Measurements from ENCODE around the gene RABGAP1. TPM values are rescaled to one million over a fixed set of nuclear protein-coding genes. Genes with fewer than 3 reads are reported as not detected.

RABGAP1 gene
- total and polyA plus RNA-seq, 2 experiments from 2014 or later: 8.0 to 16.0 TPM

- Histone ChIP-seq H3K4me2 (ENCODE audit: unreplicated experiment) (no peak overlapping the region), H3K4me3 (no peak overlapping the region), H3K27me3 (replicated peaks; ENCODE audit: insufficient read depth) (no peaks in the 10 kb centered on the region), H2AFZ (no peak overlapping the region), H3K9me3 (ENCODE audit: low read depth) (no peaks in the 10 kb centered on the region), H3K4me1 (ENCODE audit: insufficient read depth) (peaks cover 8% of the 10 kb centered on the region; the same call in 1 of the 2 replicates), H3K9ac (no peak overlapping the region), H3K36me3 (ENCODE audit: low read depth) (no peaks in the 10 kb centered on the region; the same call in 1 of the 2 replicates), H3K79me2 (ENCODE audit: insufficient read depth) (no peaks in the 10 kb centered on the region), H3F3A (ENCODE audit: insufficient read depth) (peaks cover 5% of the 10 kb centered on the region; the same call in 1 of the 2 replicates), H3K27ac (0 out of 2 replicates have a peak overlapping the region, but pooled peaks have one; percentile 11), H3K9me2 (ENCODE audit: insufficient read depth) (no peaks in the 10 kb centered on the region), H4K20me1 (ENCODE audit: insufficient read depth) (no peaks in the 10 kb centered on the region)
- TF ChIP-seq EZH2 (IDR thresholded peaks at IDR 0.05; ENCODE audit: insufficient read depth, poor library complexity, severe bottlenecking) (no peak), EZH2phosphoT487 (IDR thresholded peaks at IDR 0.05; ENCODE audit: insufficient read depth, low read depth) (no peak)
- DNase-seq: no peak
- 95 to 96% methylated on average over 5 of the region's 5 CpGs for WGBS, 2 experiments (ENCODE audit: low coverage in 1 of 2, low lambda C conversion rate in 2 of 2, missing lambda C conversion rate in 2 of 2)
- in situ Hi-C loops (cut with MboI): no loop called here
Measured at GRCh38 chr9:123002754-123003153, 61.9 kb downstream of the RABGAP1 start.

- Histone ChIP-seq H3F3A (ENCODE audit: insufficient read depth) (peaks cover 5% of the 10 kb centered on the region; the same call in 1 of the 2 replicates), H3K9me2 (ENCODE audit: insufficient read depth) (no peaks in the 10 kb centered on the region), H3K79me2 (ENCODE audit: insufficient read depth) (no peaks in the 10 kb centered on the region), H3K36me3 (ENCODE audit: low read depth) (no peaks in the 10 kb centered on the region; the same call in 1 of the 2 replicates), H3K27ac (0 out of 2 replicates have a peak overlapping the region, but pooled peaks have one; percentile 11), H3K4me3 (no peak overlapping the region), H3K27me3 (replicated peaks; ENCODE audit: insufficient read depth) (no peaks in the 10 kb centered on the region), H3K9ac (no peak overlapping the region), H4K20me1 (ENCODE audit: insufficient read depth) (no peaks in the 10 kb centered on the region), H3K4me2 (ENCODE audit: unreplicated experiment) (peak overlapping the region; percentile 3), H3K9me3 (ENCODE audit: low read depth) (no peaks in the 10 kb centered on the region), H3K4me1 (ENCODE audit: insufficient read depth) (peaks cover 8% of the 10 kb centered on the region; the same call in 1 of the 2 replicates), H2AFZ (no peak overlapping the region)
- in situ Hi-C loops (cut with MboI): no loop called here
- 97 to 98% methylated on average over 2 of the region's 2 CpGs for WGBS, 2 experiments (ENCODE audit: low coverage in 1 of 2, low lambda C conversion rate in 2 of 2, missing lambda C conversion rate in 2 of 2)
- TF ChIP-seq EZH2 (IDR thresholded peaks at IDR 0.05; ENCODE audit: insufficient read depth, poor library complexity, severe bottlenecking) (no peak), EZH2phosphoT487 (IDR thresholded peaks at IDR 0.05; ENCODE audit: insufficient read depth, low read depth) (no peak)
- DNase-seq: peak; percentile 59
Measured at GRCh38 chr9:123003466-123003865, 62.6 kb downstream of the RABGAP1 start.

- no peaks in the 10 kb centered on the region for H3K79me2 ChIP-seq (ENCODE audit: insufficient read depth)
- no peak overlapping the region for H2AFZ ChIP-seq
- peaks cover under 1% of the 10 kb centered on the region; the same call in 1 of the 2 replicates for H3K36me3 ChIP-seq (ENCODE audit: low read depth)
- peaks cover 8% of the 10 kb centered on the region; the same call in 1 of the 2 replicates for H3K4me1 ChIP-seq (ENCODE audit: insufficient read depth)
- H3K4me2 ChIP-seq (ENCODE audit: unreplicated experiment): no peak overlapping the region
- H3K27me3 ChIP-seq (replicated peaks; ENCODE audit: insufficient read depth): no peaks in the 10 kb centered on the region
- no peak for DNase-seq
- no peak for TF ChIP-seq EZH2 (IDR thresholded peaks at IDR 0.05; ENCODE audit: insufficient read depth, poor library complexity, severe bottlenecking)
- TF ChIP-seq EZH2phosphoT487 (IDR thresholded peaks at IDR 0.05; ENCODE audit: insufficient read depth, low read depth): no peak
- H3K9me2 ChIP-seq (ENCODE audit: insufficient read depth): no peaks in the 10 kb centered on the region
- H3F3A ChIP-seq (ENCODE audit: insufficient read depth): peaks cover 5% of the 10 kb centered on the region; the same call in 1 of the 2 replicates
- H3K9me3 ChIP-seq (ENCODE audit: low read depth): no peaks in the 10 kb centered on the region
- no peak overlapping the region for H3K4me3 ChIP-seq
- 76 to 77% methylated on average over 1 of the region's 1 CpG for WGBS, 2 experiments (ENCODE audit: low coverage in 1 of 2, low lambda C conversion rate in 2 of 2, missing lambda C conversion rate in 2 of 2)
- in situ Hi-C loops (cut with MboI): no loop called here
- no peak overlapping the region for H3K9ac ChIP-seq
- no peaks in the 10 kb centered on the region for H4K20me1 ChIP-seq (ENCODE audit: insufficient read depth)
- no peak overlapping the region for H3K27ac ChIP-seq
Measured at GRCh38 chr9:123005964-123006363, 65.1 kb downstream of the RABGAP1 start.

GRCh38 chr9:123007269-123007668 is 66.4 kb downstream of the RABGAP1 start:
- H3K4me1 ChIP-seq (ENCODE audit: insufficient read depth): peaks cover 8% of the 10 kb centered on the region; the same call in 1 of the 2 replicates
- in situ Hi-C loops (cut with MboI): no loop called here
- H3F3A ChIP-seq (ENCODE audit: insufficient read depth): peaks cover 5% of the 10 kb centered on the region; the same call in 1 of the 2 replicates
- no peak for TF ChIP-seq EZH2 (IDR thresholded peaks at IDR 0.05; ENCODE audit: insufficient read depth, poor library complexity, severe bottlenecking)
- TF ChIP-seq EZH2phosphoT487 (IDR thresholded peaks at IDR 0.05; ENCODE audit: insufficient read depth, low read depth): no peak
- 80% methylated on average over 5 of the region's 5 CpGs for WGBS, 2 experiments (ENCODE audit: low coverage in 1 of 2, low lambda C conversion rate in 2 of 2, missing lambda C conversion rate in 2 of 2)
- H3K9ac ChIP-seq: no peak overlapping the region
- no peaks in the 10 kb centered on the region for H3K9me3 ChIP-seq (ENCODE audit: low read depth)
- H3K27me3 ChIP-seq (replicated peaks; ENCODE audit: insufficient read depth): no peaks in the 10 kb centered on the region
- DNase-seq: no peak
- H4K20me1 ChIP-seq (ENCODE audit: insufficient read depth): no peaks in the 10 kb centered on the region
- no peak overlapping the region for H3K4me2 ChIP-seq (ENCODE audit: unreplicated experiment)
- H3K9me2 ChIP-seq (ENCODE audit: insufficient read depth): no peaks in the 10 kb centered on the region
- H2AFZ ChIP-seq: no peak overlapping the region
- peaks cover 6% of the 10 kb centered on the region; the same call in 1 of the 2 replicates for H3K36me3 ChIP-seq (ENCODE audit: low read depth)
- no peaks in the 10 kb centered on the region for H3K79me2 ChIP-seq (ENCODE audit: insufficient read depth)
- no peak overlapping the region for H3K27ac ChIP-seq
- no peak overlapping the region for H3K4me3 ChIP-seq
